SIG-M5 treated with dmso at 0.1 percent for 504 hours (cell line): ENCODE measurements around the gene IPO7.
A peak's percentile ranks its signal among the peaks of the same experiment; 100 is the strongest.

ENCODE experiments used
- DNase-seq: peaks from one replicate; lab custom pipeline; 2025; ENCODE audit not compliant: unreplicated experiment; lab: John Stamatoyannopoulos, UW

The IPO7 gene

GRCh38 chr11:9489080-9489765 lies 104.8 kb downstream of the IPO7 start:
- DNase-seq = no peak

GRCh38 chr11:9490376-9490775 lies 105.9 kb downstream of the IPO7 start:
- no peak for DNase-seq

- peak; percentile 39 for DNase-seq
Observed at GRCh38 chr11:9493492-9493891, 109.0 kb downstream of the IPO7 start.

GRCh38 chr11:9494316-9494715 lies 109.9 kb downstream of the IPO7 start:
- DNase-seq = no peak

- DNase-seq = no peak
Observed at GRCh38 chr11:9495803-9496514, 111.5 kb downstream of the IPO7 start.
